Germinal center (tissue), 1 donor: ENCODE data around the gene MAP3K2.

ENCODE experiments used
- DNase-seq: peaks from one replicate; pipeline ENCODE4 v3.0.0; 2012; ENCODE audit warnings: mixed read lengths, low spot score

Gene MAP3K2

DNA sequence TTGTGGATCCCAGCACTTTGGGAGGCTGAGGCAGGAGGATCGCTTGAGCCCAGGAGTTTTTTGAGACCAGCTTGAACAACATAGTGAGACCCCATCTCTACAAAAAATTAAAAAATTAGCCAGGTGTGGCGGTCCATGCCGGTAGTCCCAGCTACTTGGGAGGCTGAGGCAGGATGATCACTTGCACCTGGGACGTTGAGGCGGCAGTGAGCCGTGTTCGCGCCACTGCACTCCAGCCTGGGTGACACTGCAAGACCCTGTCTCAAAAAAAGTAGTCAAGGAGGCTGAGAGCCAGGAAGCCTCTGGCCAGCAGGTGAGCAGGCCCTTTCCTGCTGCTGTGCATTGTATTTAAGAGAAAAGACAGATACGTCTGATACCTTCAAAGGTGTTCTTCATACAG is 19.3 kb upstream of the MAP3K2 start:
- no peak for DNase-seq

DNA sequence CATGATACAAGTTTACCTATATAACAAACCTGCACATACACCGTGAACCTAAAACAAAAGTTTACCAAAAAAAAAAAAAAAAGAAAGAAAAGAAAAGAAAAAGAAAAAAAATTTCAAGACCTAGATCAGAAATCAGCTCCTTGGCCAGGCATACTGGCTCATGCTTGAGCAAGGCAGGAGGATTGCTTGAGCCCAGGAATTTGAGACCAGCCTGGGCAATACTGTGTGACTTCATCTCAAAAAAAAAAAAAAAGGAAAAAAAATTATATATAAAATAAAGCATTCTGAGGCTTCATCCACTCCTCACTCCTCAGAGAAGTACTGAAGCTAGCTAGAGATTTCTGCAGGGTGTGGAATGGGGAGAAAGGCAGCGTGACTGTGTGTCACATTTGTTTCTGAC is 18.7 kb upstream of the MAP3K2 start:
- DNase-seq, result no peak

DNA sequence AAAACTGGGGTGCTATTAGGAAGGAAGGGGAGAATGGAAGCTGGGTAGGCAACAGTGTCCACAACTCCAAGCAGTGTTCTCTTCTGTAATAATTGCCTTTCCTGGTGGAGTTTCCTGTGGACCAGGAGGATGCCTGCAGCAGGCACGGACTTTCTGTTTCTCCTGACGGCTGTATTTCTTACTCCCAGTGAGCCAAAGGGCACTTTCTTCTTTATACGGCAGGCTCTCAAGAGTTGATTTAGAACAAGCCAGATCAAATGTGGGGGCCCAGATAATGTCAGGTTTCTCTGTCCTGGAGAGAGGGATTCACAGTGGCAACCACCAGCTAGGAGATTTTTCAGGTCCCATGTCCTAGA is 17.5 kb upstream of the MAP3K2 start:
- DNase-seq, result no peak

DNA sequence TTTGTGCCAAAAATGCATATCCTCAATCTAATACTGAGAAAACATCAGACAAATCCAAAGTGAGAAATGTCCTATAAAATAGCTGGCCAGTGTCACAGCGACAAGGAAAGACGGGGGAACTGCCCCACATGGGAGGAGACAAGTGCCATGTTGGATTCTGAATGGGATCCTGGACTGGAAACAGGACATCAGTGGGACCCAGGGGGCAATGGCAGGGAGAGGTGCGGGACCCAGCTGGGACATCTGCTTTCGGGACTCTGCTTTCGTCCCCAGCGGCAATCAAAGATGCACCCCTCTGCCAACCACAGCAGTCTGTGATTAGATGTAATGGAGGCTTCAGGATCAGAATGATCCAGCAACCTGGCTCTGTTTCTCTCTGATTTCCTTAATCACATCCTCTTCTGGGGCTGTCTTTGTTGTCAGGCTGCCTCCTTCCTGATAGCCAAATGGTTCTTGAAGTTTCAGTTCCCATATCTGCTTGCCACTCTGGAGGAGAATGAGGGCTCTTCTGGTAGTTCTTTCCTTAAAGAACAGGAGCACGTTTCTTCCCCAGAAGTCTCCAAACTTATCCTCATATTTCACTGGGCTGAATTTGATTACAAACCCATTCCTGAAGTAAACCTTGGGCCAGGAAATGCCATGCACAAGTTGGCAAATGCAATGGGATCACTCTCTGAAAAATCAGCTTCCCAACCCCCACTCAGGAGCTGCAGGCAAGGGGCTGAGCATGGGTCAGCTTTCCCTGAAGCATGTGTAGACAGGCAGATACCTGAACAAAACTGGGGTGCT is 16.9 kb upstream of the MAP3K2 start:
- DNase-seq, result no peak

DNA sequence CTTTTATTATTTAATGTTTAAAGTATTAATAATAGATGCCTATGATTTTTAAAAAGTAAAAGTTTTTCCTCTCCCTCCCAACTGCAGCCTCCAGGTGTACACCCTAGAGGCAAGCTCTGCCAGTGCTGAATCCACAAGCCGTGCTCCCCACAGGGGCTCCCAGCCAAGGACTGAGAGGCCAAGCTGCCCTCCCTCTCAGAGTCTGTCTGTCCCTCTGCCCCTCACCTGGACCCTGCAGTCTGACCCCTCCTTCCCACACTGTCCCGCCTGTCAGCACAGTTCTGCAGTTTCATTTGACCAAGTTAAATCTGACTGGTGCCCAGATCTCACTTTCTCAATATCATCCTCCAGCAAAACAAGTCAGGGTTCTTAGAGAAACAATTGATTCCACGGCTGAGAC is 15.7 kb upstream of the MAP3K2 start:
- DNase-seq, result no peak

DNA sequence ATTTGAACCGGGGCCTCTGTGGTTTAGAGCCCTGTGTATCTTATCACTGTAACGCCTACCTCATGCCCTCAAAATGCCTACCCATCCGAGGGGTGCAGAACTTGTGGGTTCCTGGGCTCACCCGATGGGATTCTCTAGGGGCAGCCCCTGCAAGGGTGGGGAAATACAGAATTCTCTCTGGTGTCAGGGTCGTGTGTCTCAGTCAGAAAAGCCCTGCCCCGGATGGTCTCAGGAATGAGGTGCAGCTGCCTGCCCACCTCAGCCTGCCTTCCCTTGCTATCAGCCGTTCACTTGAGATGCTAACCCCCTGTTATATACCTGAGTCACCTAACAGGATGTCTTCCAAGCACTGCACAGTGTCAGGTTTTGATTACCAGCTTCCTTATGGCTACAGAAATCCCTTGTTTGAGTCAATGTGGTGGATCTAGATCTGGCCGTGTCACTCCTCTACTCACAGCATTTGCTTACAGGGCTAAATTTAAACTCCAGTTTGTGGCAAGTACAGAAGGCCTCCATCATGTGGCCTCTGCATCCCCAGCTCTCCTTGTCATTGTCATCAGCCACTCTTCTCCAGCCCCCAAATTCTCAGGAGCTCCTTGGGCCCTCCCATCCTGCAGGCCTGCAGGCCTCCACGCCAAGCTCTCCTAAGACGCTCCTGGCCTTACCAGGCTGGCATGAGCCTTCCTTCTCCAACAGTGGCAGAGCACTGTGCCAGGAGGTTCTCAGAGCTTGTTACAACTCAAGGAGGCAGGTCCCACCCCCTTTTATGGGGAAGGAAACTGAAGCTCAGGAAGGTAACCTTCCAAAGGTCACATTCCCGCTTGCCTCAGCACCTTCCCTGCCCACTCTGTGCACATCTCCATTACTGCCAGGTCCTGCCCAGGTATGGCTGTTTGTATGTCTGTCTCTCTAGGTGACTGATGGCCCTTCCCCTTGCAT is 14.3 kb upstream of the MAP3K2 start:
- no peak for DNase-seq

DNA sequence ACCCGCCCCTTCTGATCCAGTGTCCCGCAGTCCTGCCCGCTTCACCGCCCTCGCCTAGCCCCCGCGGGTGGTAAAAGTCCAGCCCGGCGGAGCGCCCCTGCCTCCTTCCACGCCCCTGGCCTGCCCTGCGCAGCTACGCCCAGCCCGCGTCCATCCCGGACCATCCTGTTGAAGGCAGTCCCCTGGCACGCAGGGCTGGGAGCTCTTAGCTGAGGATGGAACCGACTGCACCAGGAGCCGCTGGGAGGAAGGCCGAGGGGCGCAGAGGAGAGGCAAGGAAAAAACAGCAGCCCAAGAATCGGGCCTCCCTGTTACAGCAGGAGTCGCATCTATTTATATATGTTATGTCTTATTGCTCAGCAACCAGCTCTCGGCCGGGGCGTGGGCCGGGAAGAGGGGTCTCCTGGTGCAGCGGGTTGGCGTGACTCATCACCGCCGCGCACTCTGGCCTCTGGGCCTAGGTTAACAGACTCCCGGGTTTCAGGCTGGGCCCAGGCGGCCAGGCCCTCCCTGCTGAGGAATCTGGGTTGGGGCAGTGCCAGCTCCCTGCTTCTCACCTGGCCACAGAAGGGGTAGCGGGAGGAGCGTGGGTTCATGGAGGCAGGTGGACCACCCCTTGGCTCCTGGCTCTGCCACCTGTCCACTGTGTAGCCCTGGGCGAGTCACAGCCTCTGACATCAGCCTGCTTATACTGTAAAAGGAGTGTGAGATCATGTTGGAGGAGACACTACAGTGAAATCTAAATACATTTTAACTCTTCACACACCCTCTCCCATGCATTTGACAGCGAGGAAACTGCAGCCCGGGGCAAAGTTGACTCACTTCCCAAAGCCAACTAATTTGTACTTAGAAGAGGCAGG is 13.4 kb upstream of the MAP3K2 start:
- no peak for DNase-seq

DNA sequence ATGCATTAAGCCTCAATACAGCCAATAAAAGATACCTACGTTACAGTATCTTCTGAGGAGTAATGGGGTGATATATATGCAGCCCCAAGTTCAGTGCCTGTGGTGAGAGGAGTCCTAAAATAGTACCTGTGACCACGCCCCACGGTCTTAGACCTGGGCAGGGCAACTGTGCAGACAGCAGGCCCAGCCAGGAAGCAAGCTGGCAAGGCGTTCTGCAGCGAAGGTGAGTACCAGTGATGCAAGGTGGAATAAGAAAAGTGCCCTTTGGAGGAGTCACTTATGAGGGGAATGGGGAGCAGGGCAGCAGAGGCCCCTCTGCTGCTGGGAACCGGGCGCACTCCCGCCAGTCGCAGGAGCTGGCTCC is 12.7 kb upstream of the MAP3K2 start:
- DNase-seq, result no peak

DNA sequence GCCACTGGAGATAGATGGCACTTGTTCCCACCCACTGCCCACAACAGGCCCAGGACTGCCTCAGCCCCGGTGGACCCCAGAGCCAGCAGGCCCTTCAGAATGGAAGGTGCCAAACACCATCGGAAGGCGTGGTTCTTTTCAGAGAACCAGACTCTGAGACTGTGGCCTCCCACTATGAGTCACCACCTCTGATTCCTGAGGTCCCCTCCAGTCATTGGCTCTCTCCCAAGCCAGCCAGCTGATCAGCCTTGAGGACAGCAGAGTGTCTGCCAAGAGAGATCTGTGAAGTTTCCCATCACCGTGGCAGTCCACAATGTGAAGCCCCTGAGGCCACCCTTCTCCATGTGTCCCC is 10.4 kb upstream of the MAP3K2 start:
- DNase-seq, result no peak

DNA sequence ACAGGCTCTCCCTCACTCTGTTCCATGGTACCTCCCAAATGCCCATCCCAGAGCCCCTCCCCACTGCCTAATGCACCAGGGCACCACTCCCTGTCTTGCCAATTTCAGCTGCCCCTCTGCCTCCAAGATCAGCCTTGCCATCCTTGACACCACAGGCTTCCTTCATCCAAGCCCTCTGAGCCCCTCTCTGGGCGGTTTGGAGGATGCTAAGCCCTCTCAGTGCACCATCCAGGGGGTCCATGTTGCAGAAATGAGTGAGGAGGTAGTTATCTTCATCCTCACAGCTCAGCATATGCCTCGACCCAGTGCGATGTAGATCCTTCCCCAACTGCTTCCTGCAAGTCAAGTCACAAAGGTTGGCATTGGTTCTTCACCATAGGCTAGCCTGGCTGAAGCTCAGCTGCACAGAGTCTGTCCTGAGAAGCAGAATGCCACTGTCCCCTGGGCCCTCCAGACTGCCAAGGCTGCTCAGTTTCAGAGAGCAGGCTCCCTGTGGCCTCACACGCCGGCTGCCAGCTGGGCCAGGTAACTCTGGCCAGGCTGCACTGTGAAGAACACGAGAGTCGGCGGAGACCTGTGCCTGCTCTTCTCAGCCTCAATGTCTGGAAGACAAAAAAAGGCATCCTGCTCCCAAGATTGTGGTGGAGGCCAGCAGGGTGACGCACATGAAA is 9.9 kb upstream of the MAP3K2 start:
- DNase-seq, result no peak

DNA sequence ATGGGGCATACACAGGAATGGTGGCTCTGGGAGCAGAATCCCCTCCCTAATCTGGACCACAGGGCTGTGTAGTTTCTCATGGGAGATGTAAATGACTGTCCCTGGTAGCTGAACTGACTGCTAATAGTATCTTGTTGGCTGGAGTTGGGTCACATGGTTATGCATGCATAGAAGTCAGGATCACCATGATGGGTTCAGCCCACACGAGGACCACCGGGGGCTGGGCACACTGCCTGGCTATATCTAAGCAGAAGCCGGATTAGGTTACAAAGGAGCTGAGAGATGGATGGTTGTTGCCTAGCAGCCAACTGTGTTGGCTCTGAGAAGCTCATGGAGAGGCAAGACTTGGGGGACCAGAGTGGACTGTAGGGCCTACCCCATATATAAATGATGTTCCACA is 6.7 kb upstream of the MAP3K2 start:
- DNase-seq, result no peak

DNA sequence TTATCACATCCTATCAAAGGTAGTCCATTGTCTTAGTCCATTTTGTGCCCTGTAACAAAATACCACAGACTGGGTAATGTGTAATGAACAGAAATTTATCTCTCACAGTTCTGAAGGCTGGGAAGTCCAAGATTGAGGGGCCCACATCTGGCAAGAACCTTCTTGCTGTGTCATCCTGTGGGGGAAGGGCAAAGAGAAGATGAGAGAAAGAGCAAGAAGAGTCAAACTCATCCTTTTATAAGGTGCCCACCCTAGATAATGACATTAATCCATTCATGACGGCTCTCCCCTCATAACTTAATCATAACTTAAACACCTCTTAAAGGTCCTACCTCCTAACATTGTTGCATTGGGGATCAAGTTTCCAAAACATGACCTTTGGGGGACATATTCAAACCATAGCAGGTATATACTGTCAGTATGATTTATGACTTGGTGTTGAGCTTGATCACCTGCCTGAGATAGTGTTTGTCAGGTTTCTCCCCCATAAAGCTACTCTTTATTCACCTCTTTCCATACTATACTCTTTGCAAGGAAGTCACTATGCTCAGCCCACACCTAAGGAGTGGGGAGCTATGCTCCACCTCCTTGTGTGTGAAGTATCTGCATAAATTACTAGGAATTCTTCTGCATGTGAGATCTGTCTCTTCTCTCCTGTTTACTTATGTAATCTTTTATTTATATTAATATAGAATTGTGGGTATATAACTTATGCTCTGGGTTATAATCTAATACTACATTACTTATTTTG is 5.2 kb upstream of the MAP3K2 start:
- no peak for DNase-seq

DNA sequence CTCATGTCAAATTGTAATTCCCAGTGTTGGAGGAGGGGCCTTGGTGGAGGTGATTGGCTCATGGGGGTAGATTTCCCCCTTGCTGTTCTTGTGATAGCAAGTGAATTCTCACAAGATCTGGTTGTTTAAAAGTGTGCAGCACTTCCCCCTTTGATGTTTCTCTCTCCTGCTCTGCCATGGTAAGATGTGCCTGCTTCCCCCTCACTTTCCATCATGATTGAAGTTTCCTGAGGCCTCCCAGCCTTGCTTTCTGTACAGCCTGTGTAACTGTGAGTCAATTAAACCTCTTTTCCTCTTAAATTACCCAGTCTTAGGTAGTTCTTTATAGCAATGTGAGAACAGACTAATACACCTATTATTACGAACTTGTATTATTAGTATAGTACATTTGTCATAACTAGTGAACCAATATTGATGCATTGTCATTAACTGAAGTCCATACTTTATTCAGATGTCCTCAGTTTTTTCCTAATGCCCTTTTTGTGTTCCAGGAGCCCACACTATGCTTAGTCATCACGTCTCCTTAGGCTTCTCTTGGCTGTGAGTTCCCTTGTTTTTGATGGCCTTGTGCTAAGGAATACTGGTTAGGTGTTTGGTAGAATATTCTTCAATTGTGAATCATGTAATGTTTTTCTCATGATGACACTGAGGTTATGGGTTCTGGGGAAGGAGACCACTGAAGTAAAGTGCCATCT is 4.5 kb upstream of the MAP3K2 start:
- no peak for DNase-seq

DNA sequence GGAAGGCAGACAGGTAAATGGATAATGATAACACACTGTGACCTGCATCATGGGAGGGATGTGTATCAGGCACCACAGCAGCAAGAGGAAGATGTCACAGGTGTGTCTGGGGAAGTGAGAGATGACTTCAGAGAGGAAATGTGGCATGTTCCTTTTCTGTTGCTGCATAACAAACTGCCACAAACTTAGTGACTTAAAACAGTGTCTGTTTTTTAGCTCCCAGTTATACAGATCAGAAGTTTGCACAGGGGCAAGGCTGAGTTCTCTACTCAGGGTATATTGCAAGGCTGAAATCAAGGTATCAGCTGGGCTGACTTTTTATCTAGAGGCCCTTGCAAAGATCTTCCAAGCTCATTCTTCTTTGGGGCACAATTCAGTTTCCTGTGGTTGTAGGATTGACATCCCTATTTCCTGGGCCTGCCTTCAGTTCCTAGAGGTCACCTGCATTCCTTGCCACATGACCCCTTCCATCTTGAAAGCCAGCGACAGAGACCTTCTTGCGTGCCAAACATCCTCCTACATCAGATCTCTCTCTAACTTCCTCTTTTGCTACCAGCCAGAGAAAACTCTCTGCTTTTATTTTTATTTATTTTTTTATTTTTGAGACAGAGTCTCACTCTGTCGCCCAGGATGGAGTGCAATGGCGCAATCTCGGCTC is 2.1 kb upstream of the MAP3K2 start:
- DNase-seq, result peak; percentile 46

DNA sequence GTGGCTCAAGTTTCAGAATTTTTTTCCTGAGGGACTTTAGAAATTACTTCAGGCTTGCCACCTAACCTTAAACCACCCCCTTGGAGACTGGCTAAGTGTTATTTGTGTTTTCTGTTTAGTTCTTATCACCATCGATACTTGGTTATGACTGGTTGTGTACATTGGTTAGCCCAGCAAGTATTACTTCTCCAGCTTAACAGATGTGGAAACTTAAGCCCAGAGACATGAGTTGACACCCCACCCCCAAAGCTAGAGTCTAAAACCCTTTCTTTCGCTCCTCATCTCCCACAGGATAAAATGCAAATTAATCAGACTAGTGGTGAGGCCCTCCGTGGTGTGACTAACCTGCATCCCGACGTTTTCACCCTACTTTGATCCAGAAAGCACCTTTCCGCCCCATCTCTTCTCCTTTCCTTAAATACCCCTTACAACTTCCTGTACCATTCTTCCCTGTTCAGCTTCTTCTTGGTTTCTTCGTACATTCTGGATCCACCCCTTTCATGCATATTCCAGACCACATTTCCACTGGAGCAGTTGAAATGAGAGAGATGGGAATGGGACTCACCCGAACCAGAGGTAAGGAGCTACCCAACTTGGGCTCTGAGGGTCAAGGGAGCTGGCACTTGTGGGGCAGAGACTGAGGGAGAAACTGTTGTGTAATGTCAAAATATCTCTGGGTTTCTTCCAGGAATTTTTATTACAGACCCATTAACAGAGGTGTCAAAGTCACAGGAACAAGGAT is 819 bp upstream of the MAP3K2 start:
- no peak for DNase-seq

DNA sequence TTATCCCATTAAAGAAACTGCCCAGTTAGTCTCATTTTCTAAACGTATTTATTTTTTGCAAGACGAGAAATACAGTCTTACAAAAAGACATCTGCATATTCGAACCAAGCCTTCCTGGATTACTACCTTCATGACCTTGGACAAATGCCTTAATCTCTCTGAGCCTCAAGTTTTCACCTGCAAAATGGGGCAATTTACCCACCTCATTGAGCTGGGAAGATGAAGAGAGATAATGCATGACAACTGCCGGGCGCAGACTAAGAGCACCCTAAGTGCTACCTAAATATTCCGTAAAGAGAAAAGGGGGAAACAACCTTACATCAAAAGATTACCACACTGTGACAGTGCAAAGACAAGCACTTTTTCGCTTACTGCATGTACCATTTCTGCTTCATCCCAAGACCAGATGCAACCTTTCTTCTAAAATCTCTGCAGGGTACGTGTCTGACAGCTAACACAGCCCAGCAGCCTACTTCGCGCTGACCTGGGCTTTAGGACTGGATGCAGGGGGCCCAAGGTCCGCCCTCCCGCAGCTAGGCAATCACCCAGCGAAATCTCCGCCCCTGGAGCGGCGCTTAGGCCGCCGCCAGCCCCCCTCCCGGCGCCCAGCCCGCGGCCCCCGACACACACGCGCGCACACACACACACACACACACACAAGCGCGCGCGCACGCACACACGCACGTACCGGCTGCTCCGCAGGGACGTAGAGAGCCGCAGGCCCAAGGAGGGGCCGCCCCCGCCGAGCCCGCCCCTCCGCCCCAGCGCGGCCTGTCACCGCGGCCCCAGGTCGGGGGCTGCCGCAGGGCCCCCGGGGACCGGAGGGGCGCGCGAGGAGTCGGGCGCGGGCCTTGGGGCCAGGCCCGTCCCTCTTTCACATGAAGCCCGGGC is 766 bp downstream of the MAP3K2 start:
- peak; percentile 80 for DNase-seq

DNA sequence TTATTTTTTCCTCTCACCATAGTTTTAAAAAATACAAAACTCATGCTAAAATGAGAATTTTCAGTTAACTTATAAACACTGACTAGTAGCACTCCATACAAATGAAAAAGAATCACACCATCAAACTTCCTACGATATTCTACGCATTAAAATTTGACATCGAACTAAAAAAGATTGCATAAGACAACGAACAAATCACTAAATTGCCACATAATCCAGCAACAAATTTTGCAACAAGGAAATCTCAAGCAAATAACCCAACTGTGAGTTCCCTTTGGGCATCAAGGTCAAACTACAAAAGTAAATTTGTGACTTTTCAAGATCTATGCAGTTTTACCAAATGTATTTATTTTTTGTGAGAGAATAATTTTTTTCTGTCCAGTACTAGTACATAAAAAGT is 1.5 kb downstream of the MAP3K2 start:
- DNase-seq, result no peak

DNA sequence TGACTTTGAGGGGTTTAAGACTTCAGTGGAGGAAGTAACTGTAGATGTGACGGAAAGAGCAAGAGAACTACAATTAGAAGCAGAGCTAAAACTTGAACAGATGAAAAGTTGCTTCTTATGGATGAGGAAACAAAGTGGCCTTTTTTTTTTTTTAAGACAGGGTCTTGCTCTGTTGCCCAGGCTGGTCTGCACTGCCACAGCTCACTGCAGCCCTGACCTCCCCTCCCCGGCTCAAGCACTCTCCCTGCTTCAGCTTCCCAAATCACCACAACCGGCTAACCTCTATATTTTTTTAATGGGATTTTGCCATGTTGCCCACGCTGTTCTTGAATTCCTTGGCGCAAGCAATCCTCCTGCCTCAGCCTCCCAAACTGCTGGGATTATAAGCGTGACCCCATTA is 3.2 kb downstream of the MAP3K2 start:
- DNase-seq, result no peak
